Measurements from ENCODE around the gene COG5. TPM values are rescaled to one million over a fixed set of nuclear protein-coding genes. Genes with fewer than 3 reads are reported as not detected.

The COG5 gene
- total and polyA plus RNA-seq, 2 experiments from 2014 or later = 15.4 to 36.5 TPM

DNA sequence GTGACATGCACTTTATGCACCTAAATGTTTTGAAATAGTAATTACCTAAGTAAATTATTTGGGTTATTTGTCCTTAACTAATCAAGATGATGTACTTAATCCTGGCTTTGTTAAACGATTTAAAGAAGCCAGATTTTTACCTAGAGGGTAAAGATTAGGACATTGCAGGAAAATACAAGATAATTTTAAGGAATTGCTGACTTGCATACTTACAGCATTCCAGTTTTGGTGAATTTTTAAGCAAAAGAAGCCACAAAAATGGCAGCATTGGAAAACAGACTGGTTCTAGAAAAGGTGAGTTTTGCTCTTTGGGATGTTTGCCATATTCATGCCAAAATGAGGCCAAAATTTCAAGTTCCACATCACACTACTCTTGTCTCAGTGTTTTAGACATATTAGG, 49.7 kb upstream of the COG5 start (continued):
- no peak for TF ChIP-seq ZNF114 (CRISPR knock-in tag; IDR thresholded peaks at IDR 0.05)
- TF ChIP-seq JUNB (IDR thresholded peaks at IDR 0.05; ENCODE audit: unreplicated experiment) = no peak

DNA sequence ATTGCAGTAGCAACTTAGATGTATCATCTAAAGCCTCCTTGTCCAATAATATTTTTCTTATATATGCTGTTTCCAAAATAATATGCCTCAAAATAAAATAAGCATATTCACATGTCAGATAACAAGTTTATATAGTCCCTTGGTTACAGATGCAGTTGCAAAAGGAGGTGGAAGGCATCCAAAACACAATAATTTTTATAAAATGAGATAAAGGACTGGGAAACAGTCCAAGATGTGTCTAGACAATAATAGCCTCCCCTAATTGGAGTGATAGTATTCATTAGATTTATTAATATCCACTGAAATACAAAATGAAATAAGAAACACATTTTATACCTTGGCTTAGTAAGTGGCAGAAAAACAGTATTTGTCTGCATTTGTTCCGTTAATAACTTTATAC, 46.6 kb upstream of the COG5 start:
- H3K27ac ChIP-seq (ENCODE audit: low read depth) = no peak overlapping the region
- H2AFZ ChIP-seq = no peak overlapping the region
- no peaks in the 10 kb centered on the region for H3K9me2 ChIP-seq (ENCODE audit: insufficient read depth)
- no peaks in the 10 kb centered on the region for H3K79me2 ChIP-seq (replicated peaks; ENCODE audit: insufficient read depth)
- no peak overlapping the region for H3K27ac Mint-ChIP-seq
- H3K4me1 Mint-ChIP-seq = no peaks in the 10 kb centered on the region
- no peak for DNase-seq (ENCODE audit: low spot score)
- H3K4me3 ChIP-seq = no peak overlapping the region
- H3K4me3 Mint-ChIP-seq = no peak overlapping the region
- H3K4me2 ChIP-seq = no peak overlapping the region
- ATAC-seq = no peak
- H3F3A ChIP-seq (replicated peaks; ENCODE audit: low read depth) = no peaks in the 10 kb centered on the region
- no peaks in the 10 kb centered on the region for H3K27me3 Mint-ChIP-seq (ENCODE audit: insufficient read depth, low read depth, poor library complexity)
- no peaks in the 10 kb centered on the region for H3K27me3 ChIP-seq (ENCODE audit: insufficient read depth)
- H3K36me3 Mint-ChIP-seq (ENCODE audit: low read depth) = no peaks in the 10 kb centered on the region
- TF ChIP-seq EZH2 (IDR thresholded peaks at IDR 0.05; ENCODE audit: low read depth, unreplicated experiment) = no peak
- no peak for TF ChIP-seq CREB1 (CRISPR knock-in tag; IDR thresholded peaks at IDR 0.05; ENCODE audit: low read depth)
- TF ChIP-seq, protein P1, sequence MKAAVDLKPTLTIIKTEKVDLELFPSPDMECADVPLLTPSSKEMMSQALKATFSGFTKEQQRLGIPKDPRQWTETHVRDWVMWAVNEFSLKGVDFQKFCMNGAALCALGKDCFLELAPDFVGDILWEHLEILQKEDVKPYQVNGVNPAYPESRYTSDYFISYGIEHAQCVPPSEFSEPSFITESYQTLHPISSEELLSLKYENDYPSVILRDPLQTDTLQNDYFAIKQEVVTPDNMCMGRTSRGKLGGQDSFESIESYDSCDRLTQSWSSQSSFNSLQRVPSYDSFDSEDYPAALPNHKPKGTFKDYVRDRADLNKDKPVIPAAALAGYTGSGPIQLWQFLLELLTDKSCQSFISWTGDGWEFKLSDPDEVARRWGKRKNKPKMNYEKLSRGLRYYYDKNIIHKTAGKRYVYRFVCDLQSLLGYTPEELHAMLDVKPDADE (IDR thresholded peaks at IDR 0.05) = no peak
- TF ChIP-seq, protein P2, sequence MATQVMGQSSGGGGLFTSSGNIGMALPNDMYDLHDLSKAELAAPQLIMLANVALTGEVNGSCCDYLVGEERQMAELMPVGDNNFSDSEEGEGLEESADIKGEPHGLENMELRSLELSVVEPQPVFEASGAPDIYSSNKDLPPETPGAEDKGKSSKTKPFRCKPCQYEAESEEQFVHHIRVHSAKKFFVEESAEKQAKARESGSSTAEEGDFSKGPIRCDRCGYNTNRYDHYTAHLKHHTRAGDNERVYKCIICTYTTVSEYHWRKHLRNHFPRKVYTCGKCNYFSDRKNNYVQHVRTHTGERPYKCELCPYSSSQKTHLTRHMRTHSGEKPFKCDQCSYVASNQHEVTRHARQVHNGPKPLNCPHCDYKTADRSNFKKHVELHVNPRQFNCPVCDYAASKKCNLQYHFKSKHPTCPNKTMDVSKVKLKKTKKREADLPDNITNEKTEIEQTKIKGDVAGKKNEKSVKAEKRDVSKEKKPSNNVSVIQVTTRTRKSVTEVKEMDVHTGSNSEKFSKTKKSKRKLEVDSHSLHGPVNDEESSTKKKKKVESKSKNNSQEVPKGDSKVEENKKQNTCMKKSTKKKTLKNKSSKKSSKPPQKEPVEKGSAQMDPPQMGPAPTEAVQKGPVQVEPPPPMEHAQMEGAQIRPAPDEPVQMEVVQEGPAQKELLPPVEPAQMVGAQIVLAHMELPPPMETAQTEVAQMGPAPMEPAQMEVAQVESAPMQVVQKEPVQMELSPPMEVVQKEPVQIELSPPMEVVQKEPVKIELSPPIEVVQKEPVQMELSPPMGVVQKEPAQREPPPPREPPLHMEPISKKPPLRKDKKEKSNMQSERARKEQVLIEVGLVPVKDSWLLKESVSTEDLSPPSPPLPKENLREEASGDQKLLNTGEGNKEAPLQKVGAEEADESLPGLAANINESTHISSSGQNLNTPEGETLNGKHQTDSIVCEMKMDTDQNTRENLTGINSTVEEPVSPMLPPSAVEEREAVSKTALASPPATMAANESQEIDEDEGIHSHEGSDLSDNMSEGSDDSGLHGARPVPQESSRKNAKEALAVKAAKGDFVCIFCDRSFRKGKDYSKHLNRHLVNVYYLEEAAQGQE (IDR thresholded peaks at IDR 0.05; ENCODE audit: unreplicated experiment) = no peak
- TF ChIP-seq, protein P3, sequence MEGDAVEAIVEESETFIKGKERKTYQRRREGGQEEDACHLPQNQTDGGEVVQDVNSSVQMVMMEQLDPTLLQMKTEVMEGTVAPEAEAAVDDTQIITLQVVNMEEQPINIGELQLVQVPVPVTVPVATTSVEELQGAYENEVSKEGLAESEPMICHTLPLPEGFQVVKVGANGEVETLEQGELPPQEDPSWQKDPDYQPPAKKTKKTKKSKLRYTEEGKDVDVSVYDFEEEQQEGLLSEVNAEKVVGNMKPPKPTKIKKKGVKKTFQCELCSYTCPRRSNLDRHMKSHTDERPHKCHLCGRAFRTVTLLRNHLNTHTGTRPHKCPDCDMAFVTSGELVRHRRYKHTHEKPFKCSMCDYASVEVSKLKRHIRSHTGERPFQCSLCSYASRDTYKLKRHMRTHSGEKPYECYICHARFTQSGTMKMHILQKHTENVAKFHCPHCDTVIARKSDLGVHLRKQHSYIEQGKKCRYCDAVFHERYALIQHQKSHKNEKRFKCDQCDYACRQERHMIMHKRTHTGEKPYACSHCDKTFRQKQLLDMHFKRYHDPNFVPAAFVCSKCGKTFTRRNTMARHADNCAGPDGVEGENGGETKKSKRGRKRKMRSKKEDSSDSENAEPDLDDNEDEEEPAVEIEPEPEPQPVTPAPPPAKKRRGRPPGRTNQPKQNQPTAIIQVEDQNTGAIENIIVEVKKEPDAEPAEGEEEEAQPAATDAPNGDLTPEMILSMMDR (conservative IDR thresholded peaks at IDR 0.05; ENCODE audit: low read depth in 2 of 2) = no peak
- no peak for TF ChIP-seq ZNF331 (CRISPR knock-in tag; IDR thresholded peaks at IDR 0.05; ENCODE audit: low read depth)
- no peak for TF ChIP-seq EZH2phosphoT487 (IDR thresholded peaks at IDR 0.05; ENCODE audit: unreplicated experiment)
- no peak for TF ChIP-seq NANOG (IDR thresholded peaks at IDR 0.05; ENCODE audit: borderline replicate concordance)
- no peak for TF ChIP-seq JUNB (IDR thresholded peaks at IDR 0.05; ENCODE audit: unreplicated experiment)
- no peak for TF ChIP-seq POLR2AphosphoS5 (IDR thresholded peaks at IDR 0.05; ENCODE audit: low read depth)
- no peak for TF ChIP-seq STAT1 (IDR thresholded peaks at IDR 0.05; ENCODE audit: unreplicated experiment)
- TF ChIP-seq, protein P4, sequence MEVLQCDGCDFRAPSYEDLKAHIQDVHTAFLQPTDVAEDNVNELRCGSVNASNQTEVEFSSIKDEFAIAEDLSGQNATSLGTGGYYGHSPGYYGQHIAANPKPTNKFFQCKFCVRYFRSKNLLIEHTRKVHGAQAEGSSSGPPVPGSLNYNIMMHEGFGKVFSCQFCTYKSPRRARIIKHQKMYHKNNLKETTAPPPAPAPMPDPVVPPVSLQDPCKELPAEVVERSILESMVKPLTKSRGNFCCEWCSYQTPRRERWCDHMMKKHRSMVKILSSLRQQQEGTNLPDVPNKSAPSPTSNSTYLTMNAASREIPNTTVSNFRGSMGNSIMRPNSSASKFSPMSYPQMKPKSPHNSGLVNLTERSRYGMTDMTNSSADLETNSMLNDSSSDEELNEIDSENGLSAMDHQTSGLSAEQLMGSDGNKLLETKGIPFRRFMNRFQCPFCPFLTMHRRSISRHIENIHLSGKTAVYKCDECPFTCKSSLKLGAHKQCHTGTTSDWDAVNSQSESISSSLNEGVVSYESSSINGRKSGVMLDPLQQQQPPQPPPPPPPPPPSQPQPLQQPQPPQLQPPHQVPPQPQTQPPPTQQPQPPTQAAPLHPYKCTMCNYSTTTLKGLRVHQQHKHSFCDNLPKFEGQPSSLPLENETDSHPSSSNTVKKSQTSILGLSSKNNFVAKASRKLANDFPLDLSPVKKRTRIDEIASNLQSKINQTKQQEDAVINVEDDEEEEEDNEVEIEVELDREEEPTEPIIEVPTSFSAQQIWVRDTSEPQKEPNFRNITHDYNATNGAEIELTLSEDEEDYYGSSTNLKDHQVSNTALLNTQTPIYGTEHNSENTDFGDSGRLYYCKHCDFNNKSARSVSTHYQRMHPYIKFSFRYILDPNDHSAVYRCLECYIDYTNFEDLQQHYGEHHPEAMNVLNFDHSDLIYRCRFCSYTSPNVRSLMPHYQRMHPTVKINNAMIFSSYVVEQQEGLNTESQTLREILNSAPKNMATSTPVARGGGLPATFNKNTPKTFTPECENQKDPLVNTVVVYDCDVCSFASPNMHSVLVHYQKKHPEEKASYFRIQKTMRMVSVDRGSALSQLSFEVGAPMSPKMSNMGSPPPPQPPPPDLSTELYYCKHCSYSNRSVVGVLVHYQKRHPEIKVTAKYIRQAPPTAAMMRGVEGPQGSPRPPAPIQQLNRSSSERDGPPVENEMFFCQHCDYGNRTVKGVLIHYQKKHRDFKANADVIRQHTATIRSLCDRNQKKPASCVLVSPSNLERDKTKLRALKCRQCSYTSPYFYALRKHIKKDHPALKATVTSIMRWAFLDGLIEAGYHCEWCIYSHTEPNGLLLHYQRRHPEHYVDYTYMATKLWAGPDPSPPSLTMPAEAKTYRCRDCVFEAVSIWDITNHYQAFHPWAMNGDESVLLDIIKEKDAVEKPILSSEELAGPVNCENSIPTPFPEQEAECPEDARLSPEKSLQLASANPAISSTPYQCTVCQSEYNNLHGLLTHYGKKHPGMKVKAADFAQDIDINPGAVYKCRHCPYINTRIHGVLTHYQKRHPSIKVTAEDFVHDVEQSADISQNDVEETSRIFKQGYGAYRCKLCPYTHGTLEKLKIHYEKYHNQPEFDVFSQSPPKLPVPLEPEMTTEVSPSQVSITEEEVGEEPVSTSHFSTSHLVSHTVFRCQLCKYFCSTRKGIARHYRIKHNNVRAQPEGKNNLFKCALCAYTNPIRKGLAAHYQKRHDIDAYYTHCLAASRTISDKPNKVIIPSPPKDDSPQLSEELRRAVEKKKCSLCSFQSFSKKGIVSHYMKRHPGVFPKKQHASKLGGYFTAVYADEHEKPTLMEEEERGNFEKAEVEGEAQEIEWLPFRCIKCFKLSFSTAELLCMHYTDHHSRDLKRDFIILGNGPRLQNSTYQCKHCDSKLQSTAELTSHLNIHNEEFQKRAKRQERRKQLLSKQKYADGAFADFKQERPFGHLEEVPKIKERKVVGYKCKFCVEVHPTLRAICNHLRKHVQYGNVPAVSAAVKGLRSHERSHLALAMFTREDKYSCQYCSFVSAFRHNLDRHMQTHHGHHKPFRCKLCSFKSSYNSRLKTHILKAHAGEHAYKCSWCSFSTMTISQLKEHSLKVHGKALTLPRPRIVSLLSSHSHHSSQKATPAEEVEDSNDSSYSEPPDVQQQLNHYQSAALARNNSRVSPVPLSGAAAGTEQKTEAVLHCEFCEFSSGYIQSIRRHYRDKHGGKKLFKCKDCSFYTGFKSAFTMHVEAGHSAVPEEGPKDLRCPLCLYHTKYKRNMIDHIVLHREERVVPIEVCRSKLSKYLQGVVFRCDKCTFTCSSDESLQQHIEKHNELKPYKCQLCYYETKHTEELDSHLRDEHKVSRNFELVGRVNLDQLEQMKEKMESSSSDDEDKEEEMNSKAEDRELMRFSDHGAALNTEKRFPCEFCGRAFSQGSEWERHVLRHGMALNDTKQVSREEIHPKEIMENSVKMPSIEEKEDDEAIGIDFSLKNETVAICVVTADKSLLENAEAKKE (CRISPR knock-in tag; IDR thresholded peaks at IDR 0.05) = no peak
- TF ChIP-seq ZNF114 (CRISPR knock-in tag; IDR thresholded peaks at IDR 0.05) = no peak
- H3K4me1 ChIP-seq (ENCODE audit: insufficient read depth) = no peaks in the 10 kb centered on the region
- H3K9me3 Mint-ChIP-seq = no peaks in the 10 kb centered on the region
- no peaks in the 10 kb centered on the region for H4K20me1 ChIP-seq (replicated peaks; ENCODE audit: insufficient read depth)
- no peaks in the 10 kb centered on the region for H3K36me3 ChIP-seq (ENCODE audit: insufficient read depth)
